H9 (cell line): Measurements from ENCODE around the gene NBEAL1. TPM values are rescaled to one million over a fixed set of nuclear protein-coding genes. Genes with fewer than 3 reads are reported as not detected.

Source experiments
- DNase-seq: peaks from one replicate; pipeline ENCODE4 v3.0.0-alpha.2; 2017
- H2AFZ ChIP-seq: one replicate; pipeline ENCODE4 v1.6.1; 2013; ENCODE audit warnings: mild to moderate bottlenecking, low read length, control low read depth, moderate library complexity
- H2AK5ac ChIP-seq: 2 replicates; pipeline ENCODE4 v1.6.1; 2013; ENCODE audit warnings: low read length, control low read depth, mixed read lengths; ENCODE audit not compliant: insufficient read length
- H2BK120ac ChIP-seq: one replicate; pipeline ENCODE4 v1.6.1; 2013; ENCODE audit warnings: low read depth, mild to moderate bottlenecking, low read length, control low read depth, inconsistent platforms; ENCODE audit not compliant: poor library complexity, severe bottlenecking
- H2BK12ac ChIP-seq: 2 replicates; pipeline ENCODE4 v1.6.1; 2013; ENCODE audit warnings: low read length, control low read depth, mixed read lengths, low read depth; ENCODE audit not compliant: insufficient read length
- H2BK15ac ChIP-seq: 2 replicates; pipeline ENCODE4 v1.6.1; 2013; ENCODE audit warnings: low read depth, low read length, control low read depth
- H2BK20ac ChIP-seq: one replicate; pipeline ENCODE4 v1.6.1; 2013; ENCODE audit warnings: low read depth, mild to moderate bottlenecking, low read length, control low read depth, inconsistent platforms; ENCODE audit not compliant: poor library complexity, severe bottlenecking
- H2BK5ac ChIP-seq: 2 replicates; pipeline ENCODE4 v1.6.1; 2013; ENCODE audit warnings: low read length, control low read depth, mixed read lengths; ENCODE audit not compliant: insufficient read length
- H3K14ac ChIP-seq: 2 replicates; pipeline ENCODE4 v1.6.1; 2013; ENCODE audit warnings: low read length, control low read depth; ENCODE audit not compliant: insufficient read depth
- H3K18ac ChIP-seq: 2 replicates; pipeline ENCODE4 v1.6.1; 2013; ENCODE audit warnings: low read depth, mild to moderate bottlenecking, mixed read lengths, low read length, control low read depth; ENCODE audit not compliant: insufficient read length
- H3K23ac ChIP-seq: 2 replicates; pipeline ENCODE4 v1.6.1; 2013; ENCODE audit warnings: low read length, control low read depth, mixed read lengths, low read depth; ENCODE audit not compliant: insufficient read length
- H3K23me2 ChIP-seq: 2 replicates; pipeline ENCODE4 v1.6.1; 2013; ENCODE audit warnings: low read depth, mild to moderate bottlenecking, mixed read lengths, low read length, control low read depth; ENCODE audit not compliant: insufficient read length, poor library complexity, severe bottlenecking
- H3K27ac ChIP-seq: 2 replicates; pipeline ENCODE4 v1.5.1; 2013; ENCODE audit warnings: low read length, control low read depth, mixed read lengths, low read depth; ENCODE audit not compliant: insufficient read length
- H3K27me3 ChIP-seq: 2 replicates; pipeline ENCODE4 v1.6.1; 2013; ENCODE audit warnings: low read length, control low read depth, inconsistent platforms; ENCODE audit not compliant: insufficient read depth
- H3K4ac ChIP-seq: 2 replicates; pipeline ENCODE4 v1.6.1; 2013; ENCODE audit warnings: low read depth, mild to moderate bottlenecking, control low read depth, inconsistent platforms, low read length, moderate library complexity
- H3K4me1 ChIP-seq: 2 replicates; pipeline ENCODE4 v1.6.1; 2013; ENCODE audit warnings: low read length, control low read depth, inconsistent platforms; ENCODE audit not compliant: insufficient read depth
- H3K4me2 ChIP-seq: 2 replicates; pipeline ENCODE4 v1.6.1; 2013; ENCODE audit warnings: low read length, control low read depth, mixed read lengths; ENCODE audit not compliant: insufficient read length, insufficient read depth
- H3K56ac ChIP-seq: 2 replicates; pipeline ENCODE4 v1.6.1; 2013; ENCODE audit warnings: low read depth, mild to moderate bottlenecking, mixed read lengths, low read length, control low read depth; ENCODE audit not compliant: insufficient read length
- H3K79me1 ChIP-seq: 2 replicates; pipeline ENCODE4 v1.6.1; 2013; ENCODE audit warnings: low read depth, mild to moderate bottlenecking, moderate library complexity, low read length, control low read depth, inconsistent platforms; ENCODE audit not compliant: insufficient read depth, poor library complexity, severe bottlenecking
- H3K79me2 ChIP-seq: 2 replicates; pipeline ENCODE4 v1.6.1; 2013; ENCODE audit warnings: low read length, control low read depth, inconsistent platforms; ENCODE audit not compliant: insufficient read depth
- H3K9ac ChIP-seq: 2 replicates; pipeline ENCODE4 v1.6.1; 2013; ENCODE audit warnings: low read length, control low read depth, mixed read lengths; ENCODE audit not compliant: insufficient read length; ENCODE audit errors: extremely low read depth
- H3K9me3 ChIP-seq: one replicate; pipeline ENCODE4 v1.6.1; 2013; ENCODE audit warnings: low read depth, low read length, inconsistent platforms; ENCODE audit not compliant: control insufficient read depth
- H3T11ph ChIP-seq: one replicate; pipeline ENCODE4 v1.6.1; 2013; ENCODE audit warnings: mild to moderate bottlenecking, low read length, control low read depth, inconsistent platforms
- H4K20me1 ChIP-seq: one replicate; pipeline ENCODE4 v1.6.1; 2013; ENCODE audit not compliant: control insufficient read depth, insufficient read length, insufficient read depth
- H4K5ac ChIP-seq: 2 replicates; pipeline ENCODE4 v1.6.1; 2013; ENCODE audit warnings: low read depth, mild to moderate bottlenecking, mixed read lengths, low read length, control low read depth; ENCODE audit not compliant: insufficient read length
- H4K8ac ChIP-seq: replicated peaks from 2 replicates; pipeline ENCODE4 v1.6.1; 2013; ENCODE audit warnings: low read length, control low read depth, mixed read lengths, low read depth; ENCODE audit not compliant: insufficient read length
- H4K91ac ChIP-seq: 2 replicates; pipeline ENCODE4 v1.6.1; 2013; ENCODE audit warnings: low read depth, mild to moderate bottlenecking, moderate library complexity, mixed read lengths, low read length, control low read depth; ENCODE audit not compliant: insufficient read length
- H3K27ac Mint-ChIP-seq, 3 experiments: 2 replicates in 2 of 3; 3 replicates in 1 of 3; pipeline ENCODE4 v1.8.0; 2020 to 2021; ENCODE audit warnings: mixed read lengths in 3 of 3, mild to moderate bottlenecking in 1 of 3, moderate library complexity in 1 of 3
- H3K27me3 Mint-ChIP-seq: 2 replicates; pipeline ENCODE4 v1.8.0; 2021; ENCODE audit warnings: low read depth, mild to moderate bottlenecking, moderate library complexity, mixed read lengths
- H3K36me3 Mint-ChIP-seq, 3 experiments: 2 replicates in 2 of 3; 3 replicates in 1 of 3; pipeline ENCODE4 v1.8.0; 2020 to 2021; ENCODE audit warnings: low read depth in 3 of 3, mixed read lengths in 3 of 3; ENCODE audit not compliant: insufficient read depth in 1 of 3
- H3K4me1 Mint-ChIP-seq, 2 experiments: 2 replicates each; pipeline ENCODE4 v1.8.0; 2020; ENCODE audit warnings: mixed read lengths in 2 of 2
- H3K4me3 Mint-ChIP-seq, 2 experiments: 2 replicates in 1 of 2; 3 replicates in 1 of 2; pipeline ENCODE4 v1.8.0; 2020 to 2021; ENCODE audit warnings: mild to moderate bottlenecking in 2 of 2, mixed read lengths in 2 of 2, moderate library complexity in 1 of 2
- H3K9me3 Mint-ChIP-seq, 2 experiments: 2 replicates in 1 of 2; 3 replicates in 1 of 2; pipeline ENCODE4 v1.8.0; 2020; ENCODE audit warnings: mild to moderate bottlenecking in 2 of 2, mixed read lengths in 2 of 2, moderate library complexity in 1 of 2
- WGBS: extraction: QIAGEN DNeasy Blood & Tissue Kit; methylation state at CpG from one replicate; pipeline ENCODE4 v1.1.7; 2013; ENCODE audit warnings: missing lambda C conversion rate, low lambda C conversion rate, mixed read lengths; ENCODE audit not compliant: insufficient read length; ENCODE audit errors: extremely low coverage; 5-methylcytosine and 5-hydroxymethylcytosine counted together
- total RNA-seq: library from RNA; stranded (reverse); gene quantifications from 2 replicates; pipeline ENCODE4 v1.2.1, GENCODE V29; 2021
- TF ChIP-seq, protein P1 (sequence below): fragments of 200-600 bp; sonication (generic); conservative IDR thresholded peaks from 3 replicates; pipeline ENCODE4 v1.8.0; 2021; ENCODE audit warnings: antibody characterized with exemption, mild to moderate bottlenecking

Gene NBEAL1
- total RNA-seq, 1 experiment from 2014 or later: 10.1 TPM

DNA sequence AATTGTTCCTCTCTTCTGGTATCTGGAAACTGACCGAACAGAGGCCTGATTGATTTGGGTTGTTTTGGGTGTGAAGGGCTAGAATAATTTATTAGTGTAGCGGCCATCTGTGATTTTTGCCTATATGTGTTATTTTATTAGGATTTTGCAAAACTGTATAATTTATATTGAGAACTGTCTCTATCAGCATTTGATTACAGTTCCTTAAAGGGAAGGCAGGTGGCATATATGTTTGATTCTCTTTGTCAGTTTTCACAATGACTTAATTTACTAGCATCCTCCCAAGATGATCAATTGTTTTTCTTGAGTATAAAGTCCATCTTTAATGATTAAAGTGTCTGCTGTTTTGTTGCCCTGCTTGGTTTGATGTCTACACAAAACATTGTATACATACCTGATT is 4.5 kb downstream of the NBEAL1 start:
- Histone ChIP-seq H3K4me1 (no peaks in the 10 kb centered on the region), H4K91ac (no peak overlapping the region), H3K27me3 (no peaks in the 10 kb centered on the region), H3K18ac (no peak overlapping the region), H2BK120ac (no peak overlapping the region), H3K79me1 (no peaks in the 10 kb centered on the region), H3K27ac (no peak overlapping the region), H2AFZ (no peak overlapping the region), H3K4ac (no peak overlapping the region), H3T11ph (no peak overlapping the region), H3K4me2 (no peak overlapping the region), H3K9ac (no peak overlapping the region), H4K5ac (no peak overlapping the region), H3K23me2 (no peaks in the 10 kb centered on the region), H2BK20ac (no peak overlapping the region), H3K79me2 (no peaks in the 10 kb centered on the region), H2AK5ac (no peak overlapping the region), H4K8ac (no peak overlapping the region), H2BK5ac (no peak overlapping the region), H4K20me1 (no peaks in the 10 kb centered on the region), H3K23ac (no peak overlapping the region), H2BK12ac (no peak overlapping the region), H2BK15ac (no peak overlapping the region), H3K9me3 (no peaks in the 10 kb centered on the region), H3K56ac (no peak overlapping the region), H3K14ac (no peak overlapping the region)
- TF ChIP-seq, protein P1, sequence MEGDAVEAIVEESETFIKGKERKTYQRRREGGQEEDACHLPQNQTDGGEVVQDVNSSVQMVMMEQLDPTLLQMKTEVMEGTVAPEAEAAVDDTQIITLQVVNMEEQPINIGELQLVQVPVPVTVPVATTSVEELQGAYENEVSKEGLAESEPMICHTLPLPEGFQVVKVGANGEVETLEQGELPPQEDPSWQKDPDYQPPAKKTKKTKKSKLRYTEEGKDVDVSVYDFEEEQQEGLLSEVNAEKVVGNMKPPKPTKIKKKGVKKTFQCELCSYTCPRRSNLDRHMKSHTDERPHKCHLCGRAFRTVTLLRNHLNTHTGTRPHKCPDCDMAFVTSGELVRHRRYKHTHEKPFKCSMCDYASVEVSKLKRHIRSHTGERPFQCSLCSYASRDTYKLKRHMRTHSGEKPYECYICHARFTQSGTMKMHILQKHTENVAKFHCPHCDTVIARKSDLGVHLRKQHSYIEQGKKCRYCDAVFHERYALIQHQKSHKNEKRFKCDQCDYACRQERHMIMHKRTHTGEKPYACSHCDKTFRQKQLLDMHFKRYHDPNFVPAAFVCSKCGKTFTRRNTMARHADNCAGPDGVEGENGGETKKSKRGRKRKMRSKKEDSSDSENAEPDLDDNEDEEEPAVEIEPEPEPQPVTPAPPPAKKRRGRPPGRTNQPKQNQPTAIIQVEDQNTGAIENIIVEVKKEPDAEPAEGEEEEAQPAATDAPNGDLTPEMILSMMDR: no peak
- no CpG with 5 or more reads among the region's 2 CpGs for WGBS
- peak overlapping the region in 1 of 3 experiments; percentile 1; a peak in 1 of 7 replicates for H3K27ac Mint-ChIP-seq
- no peaks in the 10 kb centered on the region for H3K36me3 Mint-ChIP-seq
- H3K4me1 Mint-ChIP-seq: peaks cover 18 to 23% of the 10 kb centered on the region in 2 experiments
- no peak overlapping the region for H3K4me3 Mint-ChIP-seq
- H3K27me3 Mint-ChIP-seq: no peaks in the 10 kb centered on the region
- DNase-seq: no peak
- H3K9me3 Mint-ChIP-seq: no peaks in the 10 kb centered on the region
